GM21619 (cell line): ENCODE measurements around the gene PUSL1.

Experiments
- ATAC-seq: cut with Tn5 transposase; IDR thresholded peaks from one replicate; pipeline ENCODE4 v1.9.1; 2021; ENCODE audit not compliant: unreplicated experiment

PUSL1 gene

GRCh38 chr1:1293263-1294249, 14.8 kb upstream of the PUSL1 start:
- no peak for ATAC-seq

- ATAC-seq: no peak
Observed at GRCh38 chr1:1294250-1294890, 14.0 kb upstream of the PUSL1 start.

- ATAC-seq: no peak
Observed at GRCh38 chr1:1295154-1295923, 13.1 kb upstream of the PUSL1 start.

GRCh38 chr1:1296070-1297061, 12.0 kb upstream of the PUSL1 start:
- no peak for ATAC-seq

- no peak for ATAC-seq
Observed at GRCh38 chr1:1297802-1298424, 10.5 kb upstream of the PUSL1 start.

GRCh38 chr1:1298861-1299685, 9.3 kb upstream of the PUSL1 start:
- ATAC-seq: no peak

- no peak for ATAC-seq
Observed at GRCh38 chr1:1299686-1300351, 8.6 kb upstream of the PUSL1 start.

GRCh38 chr1:1300352-1300739, 8.1 kb upstream of the PUSL1 start:
- no peak for ATAC-seq

GRCh38 chr1:1302006-1302430, 6.4 kb upstream of the PUSL1 start:
- no peak for ATAC-seq

- ATAC-seq: no peak
Observed at GRCh38 chr1:1302951-1303509, 5.4 kb upstream of the PUSL1 start.

- no peak for ATAC-seq
Observed at GRCh38 chr1:1303736-1304135, 4.7 kb upstream of the PUSL1 start.

- ATAC-seq: no peak
Observed at GRCh38 chr1:1304331-1305299, 3.8 kb upstream of the PUSL1 start.

GRCh38 chr1:1305300-1306069, 2.9 kb upstream of the PUSL1 start:
- ATAC-seq: no peak

GRCh38 chr1:1306070-1306660, 2.2 kb upstream of the PUSL1 start:
- ATAC-seq: no peak

GRCh38 chr1:1306661-1307260, 1.6 kb upstream of the PUSL1 start:
- no peak for ATAC-seq
